HCT116 (cell line): ENCODE measurements around the gene IMMP2L.

Source experiments
- EZH2 ChIP-seq: fragments of 200-600 bp; sonication (generic); IDR thresholded peaks from 2 replicates; pipeline ENCODE4 v1.6.1; 2017; ENCODE audit warnings: antibody characterized with exemption, mixed run types
- FOSL1 ChIP-seq: IDR thresholded peaks from 2 replicates; pipeline ENCODE4 v1.6.1; 2012; ENCODE audit warnings: low read depth
- POLR2A ChIP-seq: IDR thresholded peaks from 2 replicates; pipeline ENCODE4 v1.7.0; 2011; ENCODE audit warnings: borderline replicate concordance; ENCODE audit not compliant: insufficient read depth, insufficient read length; ENCODE audit errors: extremely low read depth
- RAD21 ChIP-seq: IDR thresholded peaks from 2 replicates; pipeline ENCODE4 v1.6.1; 2012; ENCODE audit warnings: low read depth, mild to moderate bottlenecking
- SIN3A ChIP-seq: IDR thresholded peaks from 2 replicates; pipeline ENCODE4 v1.6.1; 2012; ENCODE audit warnings: low read depth
- SRF ChIP-seq: IDR thresholded peaks from 2 replicates; pipeline ENCODE4 v1.6.1; 2012; ENCODE audit warnings: low read depth
- TF ChIP-seq, protein P1 (sequence below): IDR thresholded peaks from 2 replicates; pipeline ENCODE4 v1.6.1; 2012
- TF ChIP-seq, protein P2 (sequence below): IDR thresholded peaks from 2 replicates; pipeline ENCODE4 v1.6.1; 2012; ENCODE audit warnings: low read depth
- TF ChIP-seq, protein P3 (sequence below), 3 experiments: fragments of 200-600 bp in 1 of 3; sonication (generic) in 1 of 3; IDR thresholded peaks in 2 of 3; conservative IDR thresholded peaks in 1 of 3; 2 replicates each; pipeline ENCODE4 v1.5.1; 2012 to 2017; ENCODE audit warnings: low read depth in 2 of 3, low read length in 2 of 3, antibody characterized with exemption in 1 of 3, borderline replicate concordance in 1 of 3, control low read depth in 1 of 3, mild to moderate bottlenecking in 1 of 3, mixed read lengths in 1 of 3, mixed run types in 1 of 3, moderate library complexity in 1 of 3; ENCODE audit not compliant: insufficient read depth in 1 of 3
- TF ChIP-seq, protein P4 (sequence below): IDR thresholded peaks from 2 replicates; pipeline ENCODE4 v1.6.1; 2011; ENCODE audit warnings: mild to moderate bottlenecking, low read length, moderate library complexity; ENCODE audit not compliant: insufficient replicate concordance; ENCODE audit errors: extremely low read depth

DNA sequence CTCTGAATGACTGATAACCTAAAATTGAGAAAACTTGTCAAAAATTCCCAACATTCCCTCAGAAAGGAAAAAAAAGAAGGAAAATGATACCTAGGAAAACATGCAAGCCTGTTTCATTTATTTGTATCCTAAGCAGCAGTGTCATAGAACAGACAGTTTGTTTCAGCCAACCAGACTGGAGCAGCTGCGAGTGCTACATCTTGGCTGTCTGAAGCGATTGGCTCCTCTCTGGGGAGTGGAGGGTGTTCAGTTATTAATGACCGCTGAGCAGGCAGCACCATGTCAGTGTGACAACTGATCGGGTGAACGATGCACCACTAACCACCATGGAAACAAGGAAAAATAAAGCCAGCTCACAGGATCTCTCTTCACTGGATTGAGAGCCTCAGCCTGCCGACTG, 471.4 kb downstream of the IMMP2L start, which contains the start of gene LRRN3:
- TF ChIP-seq, protein P1, sequence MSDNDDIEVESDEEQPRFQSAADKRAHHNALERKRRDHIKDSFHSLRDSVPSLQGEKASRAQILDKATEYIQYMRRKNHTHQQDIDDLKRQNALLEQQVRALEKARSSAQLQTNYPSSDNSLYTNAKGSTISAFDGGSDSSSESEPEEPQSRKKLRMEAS = no peak
- TF ChIP-seq POLR2A (no peak), SIN3A (no peak), RAD21 (no peak), EZH2 (no peak), SRF (no peak), FOSL1 (no peak)
- TF ChIP-seq, protein P2, sequence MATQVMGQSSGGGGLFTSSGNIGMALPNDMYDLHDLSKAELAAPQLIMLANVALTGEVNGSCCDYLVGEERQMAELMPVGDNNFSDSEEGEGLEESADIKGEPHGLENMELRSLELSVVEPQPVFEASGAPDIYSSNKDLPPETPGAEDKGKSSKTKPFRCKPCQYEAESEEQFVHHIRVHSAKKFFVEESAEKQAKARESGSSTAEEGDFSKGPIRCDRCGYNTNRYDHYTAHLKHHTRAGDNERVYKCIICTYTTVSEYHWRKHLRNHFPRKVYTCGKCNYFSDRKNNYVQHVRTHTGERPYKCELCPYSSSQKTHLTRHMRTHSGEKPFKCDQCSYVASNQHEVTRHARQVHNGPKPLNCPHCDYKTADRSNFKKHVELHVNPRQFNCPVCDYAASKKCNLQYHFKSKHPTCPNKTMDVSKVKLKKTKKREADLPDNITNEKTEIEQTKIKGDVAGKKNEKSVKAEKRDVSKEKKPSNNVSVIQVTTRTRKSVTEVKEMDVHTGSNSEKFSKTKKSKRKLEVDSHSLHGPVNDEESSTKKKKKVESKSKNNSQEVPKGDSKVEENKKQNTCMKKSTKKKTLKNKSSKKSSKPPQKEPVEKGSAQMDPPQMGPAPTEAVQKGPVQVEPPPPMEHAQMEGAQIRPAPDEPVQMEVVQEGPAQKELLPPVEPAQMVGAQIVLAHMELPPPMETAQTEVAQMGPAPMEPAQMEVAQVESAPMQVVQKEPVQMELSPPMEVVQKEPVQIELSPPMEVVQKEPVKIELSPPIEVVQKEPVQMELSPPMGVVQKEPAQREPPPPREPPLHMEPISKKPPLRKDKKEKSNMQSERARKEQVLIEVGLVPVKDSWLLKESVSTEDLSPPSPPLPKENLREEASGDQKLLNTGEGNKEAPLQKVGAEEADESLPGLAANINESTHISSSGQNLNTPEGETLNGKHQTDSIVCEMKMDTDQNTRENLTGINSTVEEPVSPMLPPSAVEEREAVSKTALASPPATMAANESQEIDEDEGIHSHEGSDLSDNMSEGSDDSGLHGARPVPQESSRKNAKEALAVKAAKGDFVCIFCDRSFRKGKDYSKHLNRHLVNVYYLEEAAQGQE = no peak
- TF ChIP-seq, protein P3, sequence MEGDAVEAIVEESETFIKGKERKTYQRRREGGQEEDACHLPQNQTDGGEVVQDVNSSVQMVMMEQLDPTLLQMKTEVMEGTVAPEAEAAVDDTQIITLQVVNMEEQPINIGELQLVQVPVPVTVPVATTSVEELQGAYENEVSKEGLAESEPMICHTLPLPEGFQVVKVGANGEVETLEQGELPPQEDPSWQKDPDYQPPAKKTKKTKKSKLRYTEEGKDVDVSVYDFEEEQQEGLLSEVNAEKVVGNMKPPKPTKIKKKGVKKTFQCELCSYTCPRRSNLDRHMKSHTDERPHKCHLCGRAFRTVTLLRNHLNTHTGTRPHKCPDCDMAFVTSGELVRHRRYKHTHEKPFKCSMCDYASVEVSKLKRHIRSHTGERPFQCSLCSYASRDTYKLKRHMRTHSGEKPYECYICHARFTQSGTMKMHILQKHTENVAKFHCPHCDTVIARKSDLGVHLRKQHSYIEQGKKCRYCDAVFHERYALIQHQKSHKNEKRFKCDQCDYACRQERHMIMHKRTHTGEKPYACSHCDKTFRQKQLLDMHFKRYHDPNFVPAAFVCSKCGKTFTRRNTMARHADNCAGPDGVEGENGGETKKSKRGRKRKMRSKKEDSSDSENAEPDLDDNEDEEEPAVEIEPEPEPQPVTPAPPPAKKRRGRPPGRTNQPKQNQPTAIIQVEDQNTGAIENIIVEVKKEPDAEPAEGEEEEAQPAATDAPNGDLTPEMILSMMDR (IDR thresholded peaks at IDR 0.05 in 2 of 3, conservative IDR thresholded peaks at IDR 0.05 in 1 of 3; ENCODE audit: borderline replicate concordance in 1 of 3, insufficient read depth in 1 of 3, low read depth in 2 of 3, low read length in 2 of 3) = no peak
- TF ChIP-seq, protein P4, sequence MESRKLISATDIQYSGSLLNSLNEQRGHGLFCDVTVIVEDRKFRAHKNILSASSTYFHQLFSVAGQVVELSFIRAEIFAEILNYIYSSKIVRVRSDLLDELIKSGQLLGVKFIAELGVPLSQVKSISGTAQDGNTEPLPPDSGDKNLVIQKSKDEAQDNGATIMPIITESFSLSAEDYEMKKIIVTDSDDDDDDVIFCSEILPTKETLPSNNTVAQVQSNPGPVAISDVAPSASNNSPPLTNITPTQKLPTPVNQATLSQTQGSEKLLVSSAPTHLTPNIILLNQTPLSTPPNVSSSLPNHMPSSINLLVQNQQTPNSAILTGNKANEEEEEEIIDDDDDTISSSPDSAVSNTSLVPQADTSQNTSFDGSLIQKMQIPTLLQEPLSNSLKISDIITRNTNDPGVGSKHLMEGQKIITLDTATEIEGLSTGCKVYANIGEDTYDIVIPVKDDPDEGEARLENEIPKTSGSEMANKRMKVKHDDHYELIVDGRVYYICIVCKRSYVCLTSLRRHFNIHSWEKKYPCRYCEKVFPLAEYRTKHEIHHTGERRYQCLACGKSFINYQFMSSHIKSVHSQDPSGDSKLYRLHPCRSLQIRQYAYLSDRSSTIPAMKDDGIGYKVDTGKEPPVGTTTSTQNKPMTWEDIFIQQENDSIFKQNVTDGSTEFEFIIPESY = no peak
